H1 (cell line): ENCODE results near the gene APOBEC3F. TPM values are rescaled to one million over a fixed set of nuclear protein-coding genes. Genes with fewer than 3 reads are reported as not detected.

Experiments used
- ASH2L ChIP-seq: fragments of 200-600, 300-600 bp; sonication (generic); IDR thresholded peaks from one replicate; pipeline ENCODE4 v1.7.1; 2017; ENCODE audit warnings: low read length
- BCL11A ChIP-seq, 2 experiments: IDR thresholded peaks; one replicate each; pipeline ENCODE4 v1.6.1; 2011; ENCODE audit warnings: low read depth in 2 of 2, low read length in 2 of 2, mild to moderate bottlenecking in 2 of 2
- CTBP2 ChIP-seq: IDR thresholded peaks from 2 replicates; pipeline ENCODE4 v1.7.0; 2011; ENCODE audit warnings: borderline replicate concordance, mild to moderate bottlenecking, moderate library complexity, mixed read lengths, low read length; ENCODE audit not compliant: insufficient read depth, insufficient read length
- POLR2AphosphoS5 ChIP-seq: IDR thresholded peaks from 2 replicates; pipeline ENCODE4 v1.6.1; 2011; ENCODE audit warnings: low read depth, low read length
- SIRT6 ChIP-seq: IDR thresholded peaks from one replicate; pipeline ENCODE4 v1.7.1; 2012; ENCODE audit warnings: low read length, inconsistent platforms
- TBP ChIP-seq: IDR thresholded peaks from 2 replicates; pipeline ENCODE4 v1.6.1; 2011; ENCODE audit warnings: low read depth, low read length, improper control_type of control experiment
- YY1 ChIP-seq: IDR thresholded peaks from 2 replicates; pipeline ENCODE4 v1.6.1; 2011; ENCODE audit warnings: low read depth, mild to moderate bottlenecking, low read length
- polyA plus RNA-seq, 7 experiments: library from polyadenylated mRNA; depleted of rRNA in 3 of 7; stranded (reverse) in 5 of 7; unstranded in 2 of 7; fragments of >200 nt in 5 of 7; fragments of 200-250 nt in 2 of 7; gene quantifications; 1 replicate in 5 of 7; 2 replicates in 1 of 7; 4 replicates in 1 of 7; pipeline versions ENCODE4 v1.2.1 to v1.2.3, GENCODE V29; 2011 to 2013; ENCODE audit warnings: missing spikeins in 2 of 7, mixed read lengths in 2 of 7
- total RNA-seq: library from RNA; stranded (reverse); fragmentation: NEBNext Ultra II Directional; extraction: Animal tissue kit (Norgen Biotek cat#: 25700); gene quantifications from 2 replicates; pipeline ENCODE4 v1.2.1, GENCODE V29; 2021
- TF ChIP-seq, protein P1 (sequence below): fragments of 300-600 bp; sonication (generic); IDR thresholded peaks from 2 replicates; pipeline ENCODE4 v1.7.1; 2012; ENCODE audit warnings: low read length, moderate library complexity, mild to moderate bottlenecking, inconsistent platforms; ENCODE audit not compliant: insufficient replicate concordance

The APOBEC3F gene
- total and polyA plus RNA-seq, 2 of the 8 experiments (the other 6 are each of a cell fraction or from before 2014, with no cell fraction given), result 4.0 to 7.3 TPM

DNA sequence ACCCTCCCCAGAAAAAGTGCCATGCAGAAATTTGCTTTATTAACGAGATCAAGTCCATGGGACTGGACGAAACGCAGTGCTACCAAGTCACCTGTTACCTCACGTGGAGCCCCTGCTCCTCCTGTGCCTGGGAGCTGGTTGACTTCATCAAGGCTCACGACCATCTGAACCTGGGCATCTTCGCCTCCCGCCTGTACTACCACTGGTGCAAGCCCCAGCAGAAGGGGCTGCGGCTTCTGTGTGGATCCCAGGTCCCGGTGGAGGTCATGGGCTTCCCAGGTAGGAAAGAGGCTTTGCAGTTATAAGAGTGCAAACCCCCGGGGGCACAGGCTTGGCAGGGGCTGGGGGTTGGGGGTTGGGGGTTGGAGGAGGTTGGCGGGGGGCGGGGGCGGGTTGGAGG, 60.6 kb downstream of the APOBEC3F start (continued):
- TF ChIP-seq, protein P1, sequence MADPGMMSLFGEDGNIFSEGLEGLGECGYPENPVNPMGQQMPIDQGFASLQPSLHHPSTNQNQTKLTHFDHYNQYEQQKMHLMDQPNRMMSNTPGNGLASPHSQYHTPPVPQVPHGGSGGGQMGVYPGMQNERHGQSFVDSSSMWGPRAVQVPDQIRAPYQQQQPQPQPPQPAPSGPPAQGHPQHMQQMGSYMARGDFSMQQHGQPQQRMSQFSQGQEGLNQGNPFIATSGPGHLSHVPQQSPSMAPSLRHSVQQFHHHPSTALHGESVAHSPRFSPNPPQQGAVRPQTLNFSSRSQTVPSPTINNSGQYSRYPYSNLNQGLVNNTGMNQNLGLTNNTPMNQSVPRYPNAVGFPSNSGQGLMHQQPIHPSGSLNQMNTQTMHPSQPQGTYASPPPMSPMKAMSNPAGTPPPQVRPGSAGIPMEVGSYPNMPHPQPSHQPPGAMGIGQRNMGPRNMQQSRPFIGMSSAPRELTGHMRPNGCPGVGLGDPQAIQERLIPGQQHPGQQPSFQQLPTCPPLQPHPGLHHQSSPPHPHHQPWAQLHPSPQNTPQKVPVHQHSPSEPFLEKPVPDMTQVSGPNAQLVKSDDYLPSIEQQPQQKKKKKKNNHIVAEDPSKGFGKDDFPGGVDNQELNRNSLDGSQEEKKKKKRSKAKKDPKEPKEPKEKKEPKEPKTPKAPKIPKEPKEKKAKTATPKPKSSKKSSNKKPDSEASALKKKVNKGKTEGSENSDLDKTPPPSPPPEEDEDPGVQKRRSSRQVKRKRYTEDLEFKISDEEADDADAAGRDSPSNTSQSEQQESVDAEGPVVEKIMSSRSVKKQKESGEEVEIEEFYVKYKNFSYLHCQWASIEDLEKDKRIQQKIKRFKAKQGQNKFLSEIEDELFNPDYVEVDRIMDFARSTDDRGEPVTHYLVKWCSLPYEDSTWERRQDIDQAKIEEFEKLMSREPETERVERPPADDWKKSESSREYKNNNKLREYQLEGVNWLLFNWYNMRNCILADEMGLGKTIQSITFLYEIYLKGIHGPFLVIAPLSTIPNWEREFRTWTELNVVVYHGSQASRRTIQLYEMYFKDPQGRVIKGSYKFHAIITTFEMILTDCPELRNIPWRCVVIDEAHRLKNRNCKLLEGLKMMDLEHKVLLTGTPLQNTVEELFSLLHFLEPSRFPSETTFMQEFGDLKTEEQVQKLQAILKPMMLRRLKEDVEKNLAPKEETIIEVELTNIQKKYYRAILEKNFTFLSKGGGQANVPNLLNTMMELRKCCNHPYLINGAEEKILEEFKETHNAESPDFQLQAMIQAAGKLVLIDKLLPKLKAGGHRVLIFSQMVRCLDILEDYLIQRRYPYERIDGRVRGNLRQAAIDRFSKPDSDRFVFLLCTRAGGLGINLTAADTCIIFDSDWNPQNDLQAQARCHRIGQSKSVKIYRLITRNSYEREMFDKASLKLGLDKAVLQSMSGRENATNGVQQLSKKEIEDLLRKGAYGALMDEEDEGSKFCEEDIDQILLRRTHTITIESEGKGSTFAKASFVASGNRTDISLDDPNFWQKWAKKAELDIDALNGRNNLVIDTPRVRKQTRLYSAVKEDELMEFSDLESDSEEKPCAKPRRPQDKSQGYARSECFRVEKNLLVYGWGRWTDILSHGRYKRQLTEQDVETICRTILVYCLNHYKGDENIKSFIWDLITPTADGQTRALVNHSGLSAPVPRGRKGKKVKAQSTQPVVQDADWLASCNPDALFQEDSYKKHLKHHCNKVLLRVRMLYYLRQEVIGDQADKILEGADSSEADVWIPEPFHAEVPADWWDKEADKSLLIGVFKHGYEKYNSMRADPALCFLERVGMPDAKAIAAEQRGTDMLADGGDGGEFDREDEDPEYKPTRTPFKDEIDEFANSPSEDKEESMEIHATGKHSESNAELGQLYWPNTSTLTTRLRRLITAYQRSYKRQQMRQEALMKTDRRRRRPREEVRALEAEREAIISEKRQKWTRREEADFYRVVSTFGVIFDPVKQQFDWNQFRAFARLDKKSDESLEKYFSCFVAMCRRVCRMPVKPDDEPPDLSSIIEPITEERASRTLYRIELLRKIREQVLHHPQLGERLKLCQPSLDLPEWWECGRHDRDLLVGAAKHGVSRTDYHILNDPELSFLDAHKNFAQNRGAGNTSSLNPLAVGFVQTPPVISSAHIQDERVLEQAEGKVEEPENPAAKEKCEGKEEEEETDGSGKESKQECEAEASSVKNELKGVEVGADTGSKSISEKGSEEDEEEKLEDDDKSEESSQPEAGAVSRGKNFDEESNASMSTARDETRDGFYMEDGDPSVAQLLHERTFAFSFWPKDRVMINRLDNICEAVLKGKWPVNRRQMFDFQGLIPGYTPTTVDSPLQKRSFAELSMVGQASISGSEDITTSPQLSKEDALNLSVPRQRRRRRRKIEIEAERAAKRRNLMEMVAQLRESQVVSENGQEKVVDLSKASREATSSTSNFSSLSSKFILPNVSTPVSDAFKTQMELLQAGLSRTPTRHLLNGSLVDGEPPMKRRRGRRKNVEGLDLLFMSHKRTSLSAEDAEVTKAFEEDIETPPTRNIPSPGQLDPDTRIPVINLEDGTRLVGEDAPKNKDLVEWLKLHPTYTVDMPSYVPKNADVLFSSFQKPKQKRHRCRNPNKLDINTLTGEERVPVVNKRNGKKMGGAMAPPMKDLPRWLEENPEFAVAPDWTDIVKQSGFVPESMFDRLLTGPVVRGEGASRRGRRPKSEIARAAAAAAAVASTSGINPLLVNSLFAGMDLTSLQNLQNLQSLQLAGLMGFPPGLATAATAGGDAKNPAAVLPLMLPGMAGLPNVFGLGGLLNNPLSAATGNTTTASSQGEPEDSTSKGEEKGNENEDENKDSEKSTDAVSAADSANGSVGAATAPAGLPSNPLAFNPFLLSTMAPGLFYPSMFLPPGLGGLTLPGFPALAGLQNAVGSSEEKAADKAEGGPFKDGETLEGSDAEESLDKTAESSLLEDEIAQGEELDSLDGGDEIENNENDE, result no peak
- TF ChIP-seq SIRT6, result no peak
- no peak for TF ChIP-seq YY1
- no peak for TF ChIP-seq BCL11A (IDR thresholded peaks at IDR 0.05; ENCODE audit: low read depth in 2 of 2, low read length in 2 of 2)
- no peak for TF ChIP-seq CTBP2
- TF ChIP-seq TBP, result no peak
- no peak for TF ChIP-seq POLR2AphosphoS5
- no peak for TF ChIP-seq ASH2L
- TF ChIP-seq, all 59 proteins: peak for 0
